Stimulated activated CD4-positive, alpha-beta T cell treated with anti-CD3 and anti-CD28 coated beads, Interleukin-1b, Interleukin-23, amount 100 ng/mL, for 48 hours (primary cell): Measurements from ENCODE around the gene EFCAB12.
"Not testable (repeated sequence)": the region's sequence is repeated elsewhere in the genome, so short reads cannot be mapped to it uniquely, and the experiment has no call there.

Experiments
- DNase-seq: peaks from one replicate; pipeline ENCODE4 v3.0.0-alpha.2; 2020

The EFCAB12 gene

DNA sequence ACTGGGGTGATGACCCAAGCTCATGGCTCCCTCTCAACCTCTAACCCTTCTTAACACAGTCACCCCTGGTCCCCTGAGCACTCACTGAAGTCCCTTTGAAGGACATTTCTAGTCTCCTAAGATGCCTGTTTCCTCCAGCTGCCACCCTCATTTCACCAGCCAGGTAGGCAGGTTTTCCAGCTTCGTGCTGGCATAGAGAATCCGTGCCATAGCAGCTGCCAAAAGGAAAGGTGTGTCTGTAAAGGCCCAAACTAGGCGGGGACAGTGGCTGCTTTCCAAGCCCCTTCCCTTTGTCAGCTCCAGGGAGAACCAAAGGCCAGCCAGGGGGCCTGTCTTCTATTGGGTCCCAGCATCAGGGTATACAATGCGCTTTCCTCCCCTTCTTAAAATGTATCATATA is 36.9 kb downstream of the EFCAB12 start:
- not testable (repeated sequence) for DNase-seq

DNA sequence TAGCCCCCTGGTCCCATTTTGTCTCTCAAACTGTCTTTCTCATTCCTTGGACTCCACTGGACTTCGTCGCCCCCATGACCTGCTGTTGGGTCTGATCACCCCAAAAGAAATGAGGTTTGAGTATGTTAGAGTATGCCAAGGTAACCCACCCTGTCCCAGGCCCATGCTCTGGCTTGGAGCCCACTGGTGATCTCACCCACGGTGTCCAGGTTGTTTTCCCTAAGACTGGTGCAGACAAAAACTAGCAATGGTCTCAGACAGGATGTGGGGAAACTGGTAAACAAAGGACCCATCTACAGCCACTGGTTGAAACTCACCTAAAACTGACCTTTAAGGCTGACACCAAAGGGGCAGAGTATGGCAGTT is 38.9 kb downstream of the EFCAB12 start:
- no peak for DNase-seq

DNA sequence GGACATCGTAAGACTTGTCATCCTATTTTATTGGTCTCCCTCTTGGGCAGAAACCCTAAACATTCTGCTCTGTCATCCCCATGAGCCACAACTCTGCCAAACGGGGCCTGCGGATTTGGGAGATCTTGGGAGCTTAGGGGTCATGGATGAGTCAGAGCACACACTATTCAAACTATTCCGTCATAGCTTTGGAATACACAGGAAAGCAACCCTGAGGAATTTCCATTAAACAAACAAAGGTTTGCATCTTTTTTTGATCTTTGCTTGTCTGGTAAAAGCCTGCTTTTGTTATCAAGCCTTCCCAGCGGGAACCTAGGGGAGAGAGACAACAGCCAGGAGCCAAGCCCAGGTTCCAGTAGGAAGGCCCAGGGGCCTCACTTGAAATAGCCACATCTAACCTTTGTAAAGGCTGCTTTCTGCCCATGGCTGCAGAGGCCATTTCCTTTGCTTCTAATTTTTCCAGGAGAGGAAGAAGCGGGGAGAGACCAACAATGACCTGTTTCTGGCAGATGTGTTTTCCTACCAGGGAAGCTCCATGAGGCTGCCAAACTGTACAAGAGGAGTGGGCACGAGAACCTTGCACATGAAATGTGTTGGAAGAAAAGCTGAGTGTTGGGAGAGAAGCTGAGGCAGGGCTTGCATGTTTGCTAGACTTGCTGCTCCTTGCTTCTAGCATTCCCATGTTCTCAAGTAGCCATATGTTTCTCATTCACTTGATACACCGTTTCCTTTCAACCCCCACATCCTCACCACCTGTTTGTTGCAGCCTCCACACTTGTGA is 39.5 kb downstream of the EFCAB12 start:
- not testable (repeated sequence) for DNase-seq

DNA sequence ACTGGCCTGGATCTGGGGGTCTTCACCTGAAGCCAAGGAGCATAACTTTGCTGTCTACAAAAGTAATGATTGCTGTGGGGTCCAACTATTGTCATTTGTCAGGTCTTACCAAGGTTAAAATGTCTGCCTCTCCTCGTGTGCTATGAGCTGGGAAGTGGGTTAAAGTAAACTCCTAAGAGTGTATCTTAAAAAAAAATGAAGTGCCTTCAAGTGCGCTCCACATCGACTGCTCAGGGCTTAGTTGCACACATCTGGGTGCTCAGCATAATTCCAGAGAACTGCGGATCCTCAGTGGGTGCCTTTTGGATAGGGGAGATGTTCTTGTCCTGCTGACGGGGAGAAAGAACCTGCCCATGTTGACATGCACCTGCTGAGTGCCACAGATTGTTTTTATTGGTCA is 40.9 kb downstream of the EFCAB12 start:
- no peak for DNase-seq

DNA sequence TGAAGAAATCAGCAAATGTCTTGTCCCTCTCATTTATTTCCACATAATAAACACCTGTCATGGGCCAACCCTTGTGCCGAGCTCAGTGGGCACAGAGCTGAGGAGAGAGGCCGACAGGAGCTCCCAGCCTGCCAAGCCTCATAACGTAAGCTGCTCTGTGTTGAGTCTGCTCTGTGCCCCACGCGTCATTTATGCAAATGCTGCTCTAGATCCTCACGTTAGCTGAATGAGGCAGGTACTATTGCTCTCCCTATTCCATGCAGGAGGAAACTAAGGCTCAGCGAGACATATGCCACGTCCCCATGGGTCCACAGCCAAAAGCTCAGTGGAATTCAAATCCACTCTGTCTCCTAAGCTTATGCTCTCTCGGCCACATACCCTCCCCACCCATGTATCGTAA is 41.5 kb downstream of the EFCAB12 start:
- DNase-seq: no peak

GRCh38 chr3:129385507-129385906 is 42.9 kb downstream of the EFCAB12 start:
- DNase-seq: not testable (repeated sequence)

- no peak for DNase-seq
These were observed 43.7 kb downstream of the EFCAB12 start for GRCh38 chr3:129384594-129385323.

DNA sequence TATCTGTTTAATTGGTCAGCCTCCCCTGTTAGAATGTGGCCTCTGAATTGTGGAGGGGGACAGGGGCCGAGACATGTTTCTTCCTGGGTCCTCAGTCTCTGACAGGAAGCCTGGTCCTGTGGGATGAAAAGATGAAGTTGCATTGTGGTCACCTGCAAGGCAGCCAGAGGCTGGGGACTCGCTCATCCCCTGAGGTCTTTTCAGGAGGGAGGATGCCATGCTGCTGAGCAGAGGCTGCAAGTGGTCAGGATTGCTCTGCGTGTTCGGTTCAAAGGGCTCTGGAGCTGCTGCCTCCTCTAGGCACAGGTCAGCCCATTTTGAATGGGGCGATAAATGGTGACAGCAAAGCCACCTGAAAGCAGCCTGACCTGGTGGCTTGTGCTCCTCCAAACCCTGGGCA is 44.3 kb downstream of the EFCAB12 start:
- DNase-seq: not testable (repeated sequence)

GRCh38 chr3:129383292-129383860 is 45.1 kb downstream of the EFCAB12 start:
- DNase-seq: peak; percentile 36

DNA sequence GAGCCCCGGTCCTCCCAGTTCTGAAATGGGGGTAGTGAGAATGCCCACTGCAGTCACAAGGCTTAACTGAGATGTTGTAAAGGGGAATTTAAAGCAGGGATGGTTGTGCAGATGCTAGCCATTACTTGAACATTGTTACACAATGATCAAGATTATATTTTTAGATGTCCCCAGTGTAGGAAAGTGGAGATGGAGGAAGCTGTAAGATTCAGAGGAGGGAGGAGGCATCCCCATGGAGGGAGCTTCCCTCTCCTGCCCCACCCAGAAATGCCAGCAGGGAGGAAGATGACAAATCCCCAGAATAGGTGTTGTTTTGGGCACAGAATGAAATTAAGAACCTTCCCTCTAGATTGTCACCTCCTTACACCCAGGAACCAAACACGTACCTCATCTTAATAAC is 46.1 kb downstream of the EFCAB12 start:
- no peak for DNase-seq

GRCh38 chr3:129379582-129380358 is 48.7 kb downstream of the EFCAB12 start:
- DNase-seq: no peak

DNA sequence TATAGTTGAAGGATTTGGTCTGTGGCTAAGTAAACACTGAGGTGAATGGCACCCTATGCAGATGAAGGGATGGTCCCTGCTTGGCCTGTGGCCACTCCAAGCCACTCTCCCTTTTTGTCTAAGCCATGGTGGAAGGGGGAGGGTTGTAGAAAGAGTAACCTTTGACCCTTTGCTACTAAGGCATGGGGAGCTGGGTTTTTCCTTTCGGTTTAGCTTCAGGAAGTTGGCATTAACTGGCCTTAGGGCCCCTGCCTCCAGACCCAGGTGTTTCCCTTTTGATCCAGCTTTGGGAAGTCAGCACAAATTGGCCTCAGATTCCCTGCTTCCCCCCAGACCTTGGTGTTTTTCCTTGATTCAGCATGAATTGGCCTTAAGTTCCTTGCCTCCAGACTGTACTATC is 49.5 kb downstream of the EFCAB12 start:
- DNase-seq: no peak

DNA sequence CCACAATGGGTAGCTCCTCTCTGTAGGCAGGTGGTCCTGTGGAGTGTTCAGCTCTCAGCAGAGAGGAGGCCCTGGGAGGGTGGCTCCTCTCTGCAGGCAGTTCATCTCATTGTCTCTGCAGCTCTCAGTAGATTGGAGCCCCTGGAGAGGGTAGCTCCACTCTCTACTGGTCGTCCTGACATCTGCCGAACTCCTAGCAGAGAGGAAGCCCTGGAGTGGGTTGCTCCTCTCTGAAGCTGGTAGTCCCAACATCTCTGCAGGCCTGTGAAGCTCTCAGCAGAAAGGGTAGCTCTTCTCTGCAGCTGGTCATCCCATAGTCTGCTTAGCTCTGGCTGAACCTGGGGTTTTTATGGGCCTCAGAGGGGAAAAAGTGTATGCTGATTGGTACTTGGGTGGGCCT is 50.8 kb downstream of the EFCAB12 start:
- DNase-seq: no peak

DNA sequence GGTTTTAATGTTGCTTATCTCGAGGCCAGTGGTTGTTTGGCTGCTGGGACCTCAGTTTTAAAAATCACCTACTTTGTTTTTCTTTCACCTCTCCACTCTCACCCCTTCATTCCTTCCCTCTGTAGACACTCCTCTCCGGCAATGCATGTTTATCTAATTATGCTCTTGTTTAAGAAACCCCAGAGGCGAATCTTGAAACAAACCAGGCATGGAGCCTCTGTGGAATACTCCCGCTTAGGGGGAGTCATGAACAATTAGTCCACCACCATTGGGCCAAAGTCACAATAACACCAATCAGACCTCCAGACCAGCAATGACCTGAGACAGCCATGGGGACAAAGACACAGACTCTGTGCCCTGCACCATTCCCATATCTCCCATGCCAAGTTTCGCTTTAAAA is 53.3 kb downstream of the EFCAB12 start:
- no peak for DNase-seq

DNA sequence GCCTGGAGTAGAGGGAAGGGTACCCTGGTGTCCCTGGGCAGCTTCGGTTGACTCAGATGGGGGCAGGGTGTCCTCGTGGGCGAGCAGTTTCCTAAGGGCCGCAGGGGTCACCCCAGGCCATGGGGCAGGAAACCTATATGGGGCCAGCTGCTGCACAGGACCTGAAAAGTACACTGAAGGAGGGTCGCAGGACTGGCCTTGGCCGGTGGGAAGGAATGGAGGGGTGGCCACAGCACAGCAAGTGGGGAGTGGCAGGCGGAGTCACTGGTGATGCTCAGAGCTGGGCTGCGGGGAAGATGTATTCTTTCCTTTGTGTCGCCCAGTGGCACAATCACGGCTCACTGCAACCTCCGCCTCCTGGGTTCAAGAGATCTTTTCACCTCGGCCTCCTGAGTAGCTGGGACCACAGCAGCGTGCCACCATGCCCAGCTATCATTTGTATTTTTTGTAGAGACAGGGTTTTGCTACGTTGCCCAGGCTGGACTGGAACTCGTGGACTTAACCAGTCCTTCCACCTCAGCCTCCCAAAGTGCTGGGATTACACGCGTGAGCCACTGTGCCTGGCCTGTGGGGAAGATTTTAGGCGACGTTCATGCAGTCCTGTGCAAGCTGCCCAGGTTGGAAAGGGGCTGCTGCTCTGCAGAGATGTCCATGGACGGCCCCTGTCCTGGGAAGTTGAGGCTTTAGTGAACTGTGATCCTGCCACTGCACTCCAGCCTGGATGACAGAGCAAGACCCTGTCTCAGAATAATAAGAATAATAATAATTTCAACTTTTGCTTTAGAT is 57.2 kb downstream of the EFCAB12 start:
- DNase-seq: no peak

GRCh38 chr3:129370248-129370964 is 58.0 kb downstream of the EFCAB12 start:
- no peak for DNase-seq

DNA sequence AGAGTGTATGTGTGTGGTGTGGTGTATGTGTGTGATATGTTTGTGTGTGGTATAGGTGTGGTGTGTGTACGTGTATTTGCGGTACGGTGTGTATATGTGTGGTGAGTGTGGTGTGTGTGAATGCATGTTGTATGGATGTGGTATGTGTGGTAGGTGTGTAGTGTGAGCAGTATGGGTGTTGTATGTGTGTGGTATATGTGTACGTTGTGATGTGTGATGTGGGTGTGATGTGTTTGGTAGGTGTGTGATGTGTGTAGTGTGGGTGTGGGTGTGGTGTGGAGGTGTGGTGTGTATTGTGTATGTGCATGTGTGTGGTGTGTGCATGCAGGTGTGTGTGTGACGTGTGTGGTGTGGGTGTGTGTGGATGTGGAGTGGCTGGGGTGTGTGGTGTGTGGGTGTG is 58.7 kb downstream of the EFCAB12 start:
- DNase-seq: no peak

DNA sequence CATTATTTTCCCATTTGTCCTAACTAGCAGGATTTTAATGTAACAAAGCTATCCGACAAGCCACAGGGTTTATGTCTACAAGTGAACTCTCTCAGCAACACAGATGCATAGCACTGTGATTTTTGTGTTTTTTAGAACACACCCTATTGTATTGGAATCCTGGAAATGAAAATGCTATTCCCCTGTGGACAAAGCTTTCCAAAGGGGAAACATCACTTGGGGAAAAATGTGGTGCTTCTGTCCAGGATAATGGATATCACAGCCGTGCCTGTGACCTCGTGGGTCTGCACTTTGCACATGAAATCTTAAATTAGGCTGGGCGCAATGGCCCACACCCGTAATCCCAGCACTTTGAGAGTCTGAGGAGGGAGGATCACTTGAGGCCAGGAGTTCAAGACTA is 60.6 kb downstream of the EFCAB12 start:
- DNase-seq: no peak

DNA sequence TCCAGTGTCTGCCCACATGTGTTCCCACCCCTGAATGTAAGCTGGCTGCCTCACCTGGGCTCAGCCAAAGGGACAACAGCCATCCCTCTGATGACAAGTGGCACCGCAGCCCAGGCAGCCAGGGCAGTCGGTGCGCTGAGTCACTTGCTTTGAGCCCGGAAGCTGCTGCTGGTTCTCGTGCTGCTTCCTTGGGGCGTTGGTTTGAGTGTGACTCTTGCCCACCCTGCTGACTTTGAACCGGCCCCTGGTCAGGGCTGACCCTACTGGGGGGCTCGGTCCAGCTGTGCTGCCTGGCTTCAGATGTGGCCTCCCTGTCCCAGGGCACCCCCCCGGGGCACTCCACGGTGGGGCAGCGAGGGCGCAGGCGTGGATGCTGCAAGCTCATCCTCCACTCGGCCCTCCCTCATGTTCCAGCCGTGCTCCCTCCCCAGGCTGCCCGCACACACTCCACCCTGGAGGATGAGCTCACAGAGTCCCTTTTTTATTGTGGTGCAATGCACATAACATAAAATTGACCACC is 62.1 kb downstream of the EFCAB12 start:
- no peak for DNase-seq

DNA sequence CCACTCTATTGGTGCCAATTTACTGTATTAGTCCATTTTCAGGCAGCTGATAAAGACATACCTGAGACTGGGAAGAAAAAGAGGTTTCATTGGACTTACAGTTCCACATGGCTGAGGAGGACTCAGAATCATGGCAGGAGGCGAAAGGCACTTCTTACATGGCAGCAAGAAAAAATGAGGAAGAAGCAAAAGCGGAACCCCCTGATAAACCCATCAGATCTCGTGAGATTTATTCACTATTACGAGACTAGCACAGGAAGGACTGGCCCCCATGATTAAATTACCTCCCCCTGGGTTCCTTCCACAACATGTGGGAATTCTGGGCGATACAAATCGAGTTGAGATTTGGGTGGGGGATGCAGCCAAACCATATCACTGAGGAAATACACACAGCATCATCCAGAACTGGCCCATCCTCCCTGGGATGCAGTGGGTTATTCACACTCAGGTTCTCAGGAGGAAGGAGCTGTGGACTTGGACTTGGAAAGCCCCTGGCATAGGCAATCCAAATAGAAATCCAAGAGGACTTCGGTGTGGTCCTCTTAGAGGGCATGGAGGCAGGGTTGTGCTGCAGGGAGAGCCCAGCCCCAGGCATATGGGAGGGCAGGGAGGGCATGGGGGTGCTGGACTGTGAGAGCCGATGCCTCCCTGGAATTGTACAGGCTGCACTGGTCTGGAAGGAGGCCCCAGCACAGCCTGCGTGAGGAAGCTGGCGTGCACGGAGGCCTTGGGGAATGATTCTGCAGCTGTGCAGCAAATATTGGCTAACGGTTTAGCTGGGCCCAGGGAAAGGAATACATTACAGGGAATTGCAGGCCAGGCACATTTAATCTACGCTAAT is 62.9 kb downstream of the EFCAB12 start:
- DNase-seq: no peak

GRCh38 chr3:129364811-129365210 is 63.6 kb downstream of the EFCAB12 start:
- DNase-seq: not testable (repeated sequence)
